Measurements from ENCODE around the gene MERTK.

DNA sequence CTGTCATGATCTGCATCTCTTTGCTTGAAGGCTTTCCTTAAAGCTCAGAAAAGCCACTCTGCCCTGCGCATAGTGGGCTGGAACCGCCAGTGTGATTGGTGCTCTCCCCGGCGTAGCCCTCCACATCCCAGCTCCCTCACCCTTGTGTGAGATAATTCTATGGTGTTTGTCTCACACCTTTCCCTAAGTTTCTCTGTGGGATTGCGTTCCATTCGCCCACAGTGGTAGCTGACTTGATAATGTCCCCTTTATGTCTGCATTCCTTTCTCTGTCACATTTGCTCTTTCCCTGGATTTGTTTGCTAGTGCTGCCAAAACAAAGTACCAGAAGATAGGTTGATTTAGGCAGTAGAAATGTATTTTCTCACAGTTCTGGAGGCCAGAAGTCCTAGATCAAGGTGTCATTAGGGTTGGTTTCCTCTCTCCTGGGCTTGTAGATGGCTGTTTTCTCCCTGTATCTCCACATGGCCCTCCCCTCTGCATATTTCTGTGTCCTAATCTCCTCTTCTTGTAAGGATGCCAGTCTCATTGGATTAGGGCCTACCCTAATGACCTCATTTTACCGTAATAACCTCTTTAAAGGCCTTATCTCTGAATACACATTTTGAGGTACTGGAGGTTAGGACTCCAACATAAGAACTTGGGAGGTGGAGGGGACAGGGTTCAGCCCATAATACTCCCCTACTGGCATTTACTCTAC, 149.3 kb downstream of the MERTK start:
- TF ChIP-seq, protein P1, sequence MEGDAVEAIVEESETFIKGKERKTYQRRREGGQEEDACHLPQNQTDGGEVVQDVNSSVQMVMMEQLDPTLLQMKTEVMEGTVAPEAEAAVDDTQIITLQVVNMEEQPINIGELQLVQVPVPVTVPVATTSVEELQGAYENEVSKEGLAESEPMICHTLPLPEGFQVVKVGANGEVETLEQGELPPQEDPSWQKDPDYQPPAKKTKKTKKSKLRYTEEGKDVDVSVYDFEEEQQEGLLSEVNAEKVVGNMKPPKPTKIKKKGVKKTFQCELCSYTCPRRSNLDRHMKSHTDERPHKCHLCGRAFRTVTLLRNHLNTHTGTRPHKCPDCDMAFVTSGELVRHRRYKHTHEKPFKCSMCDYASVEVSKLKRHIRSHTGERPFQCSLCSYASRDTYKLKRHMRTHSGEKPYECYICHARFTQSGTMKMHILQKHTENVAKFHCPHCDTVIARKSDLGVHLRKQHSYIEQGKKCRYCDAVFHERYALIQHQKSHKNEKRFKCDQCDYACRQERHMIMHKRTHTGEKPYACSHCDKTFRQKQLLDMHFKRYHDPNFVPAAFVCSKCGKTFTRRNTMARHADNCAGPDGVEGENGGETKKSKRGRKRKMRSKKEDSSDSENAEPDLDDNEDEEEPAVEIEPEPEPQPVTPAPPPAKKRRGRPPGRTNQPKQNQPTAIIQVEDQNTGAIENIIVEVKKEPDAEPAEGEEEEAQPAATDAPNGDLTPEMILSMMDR (IDR thresholded peaks at IDR 0.05): no peak
- no peak for TF ChIP-seq POLR2A (IDR thresholded peaks at IDR 0.05)
